SH-SY5Y (cell line): ENCODE data around the gene FSTL4.

ENCODE experiments used
- GATA2 ChIP-seq: IDR thresholded peaks from 2 replicates; pipeline ENCODE4 v1.6.1; 2011; ENCODE audit warnings: mild to moderate bottlenecking, low read depth, low read length
- GATA3 ChIP-seq: IDR thresholded peaks from 2 replicates; pipeline ENCODE4 v1.6.1; 2011; ENCODE audit warnings: low read depth, mild to moderate bottlenecking, low read length, moderate library complexity

DNA sequence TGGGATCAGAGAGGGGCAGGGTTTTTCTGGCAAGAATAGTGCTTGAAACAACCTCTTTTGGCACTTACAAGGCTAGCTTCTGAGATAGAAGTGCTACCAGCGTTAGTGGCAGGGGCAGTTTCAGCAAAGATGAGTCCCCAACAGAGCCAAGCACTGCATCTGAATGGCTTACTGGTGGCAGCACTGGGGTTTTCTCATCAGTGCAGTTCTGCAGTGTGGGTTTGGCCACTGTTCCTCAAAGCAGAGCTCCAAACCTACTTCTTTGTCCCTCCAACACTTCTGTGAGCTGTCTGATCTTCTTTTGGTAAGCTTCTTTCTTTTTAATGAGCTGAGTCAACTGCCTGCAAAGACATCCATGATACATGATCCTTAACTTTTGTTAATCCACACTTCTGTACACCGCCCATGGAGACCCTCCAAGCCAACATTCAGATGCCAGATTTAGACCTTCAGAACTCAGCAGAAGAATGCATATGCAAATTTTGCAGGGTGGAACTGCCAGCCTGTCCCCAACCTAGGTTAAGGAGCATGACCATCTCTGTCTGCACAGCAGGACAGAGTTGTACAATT lies 29.9 kb upstream of the FSTL4 start:
- TF ChIP-seq GATA2 (no peak), GATA3 (no peak)
